Uterus (tissue), 4 donors: ENCODE measurements around the gene TMCO2. TPM values are rescaled to one million over a fixed set of nuclear protein-coding genes. Genes with fewer than 3 reads are reported as not detected.

Source experiments
- DNase-seq, 2 donors: peaks; one replicate each; pipeline ENCODE4 v3.0.0-alpha.2; 2019 to 2020
- H3K27ac ChIP-seq, 2 donors: fragments of 200-600 bp; sonication (generic); 1 replicate in 1 of 2; 2 replicates in 1 of 2; pipeline ENCODE4 v1.5.1; 2016 to 2018
- H3K27me3 ChIP-seq, 2 donors: fragments of 200-600 bp; sonication (generic); one replicate each; pipeline ENCODE4 v1.5.1; 2018 to 2019; ENCODE audit warnings: control low read depth in 1 of 2
- H3K36me3 ChIP-seq, 2 donors: fragments of 200-600 bp; sonication (generic); one replicate each; pipeline ENCODE4 v1.5.1; 2019; ENCODE audit warnings: control low read depth in 1 of 2
- H3K4me1 ChIP-seq, 2 donors: fragments of 200-600 bp; sonication (generic); one replicate each; pipeline ENCODE4 v1.5.1; 2018 to 2019; ENCODE audit warnings: control low read depth in 1 of 2
- H3K4me3 ChIP-seq, 2 donors: fragments of 200-600 bp; sonication (generic); 1 replicate in 1 of 2; 2 replicates in 1 of 2; pipeline ENCODE4 v1.5.1; 2018 to 2019; ENCODE audit warnings: mild to moderate bottlenecking in 1 of 2
- H3K9me3 ChIP-seq, 2 donors: fragments of 200-600 bp; sonication (generic); one replicate each; pipeline ENCODE4 v1.5.1; 2019; ENCODE audit warnings: control low read depth in 1 of 2
- CTCF ChIP-seq, 4 experiments: fragments of 200-600 bp in 2 of 4; fragments of 450-650 bp in 2 of 4; sonication (generic) in 2 of 4; IDR thresholded peaks; one replicate each; pipeline ENCODE4 v1.5.1; 2016 to 2019; ENCODE audit warnings: antibody characterized with exemption in 4 of 4, mild to moderate bottlenecking in 2 of 4, moderate library complexity in 1 of 4
- POLR2A ChIP-seq, 2 donors: fragments of 450-650 bp; IDR thresholded peaks; one replicate each; pipeline ENCODE4 v1.6.1; 2016; ENCODE audit warnings: antibody characterized with exemption in 2 of 2, mild to moderate bottlenecking in 1 of 2, moderate library complexity in 1 of 2
- intact Hi-C: fragments of 100-400 bp; cut with DNase I; formaldehyde crosslinking; loops from one replicate; pipeline ENCODE4 v1.15.1; 2023; ENCODE audit warnings: low total_unique reads
- total RNA-seq, 4 donors: library from RNA; depleted of rRNA in 3 of 4; stranded (reverse); fragments of >200 nt in 3 of 4; gene quantifications; one replicate each; pipeline versions ENCODE4 v1.1.0 to v1.2.4, GENCODE V29; 2014 to 2023
- donor health status: DM: yes; HTN: yes; CAD: no.

The TMCO2 gene
- total RNA-seq, 4 donors from 2014 or later = not detected

- no peak overlapping the region for H3K4me3 ChIP-seq
- DNase-seq = no peak
- H3K27ac ChIP-seq = no peak overlapping the region
- TF ChIP-seq CTCF (IDR thresholded peaks at IDR 0.05) = no peak
- no peak for TF ChIP-seq POLR2A (IDR thresholded peaks at IDR 0.05)
- H3K36me3 ChIP-seq = no peaks in the 10 kb centered on the region
- intact Hi-C loops = no loop called here
- H3K9me3 ChIP-seq = no peaks in the 10 kb centered on the region
- H3K27me3 ChIP-seq = no peaks in the 10 kb centered on the region
- no peaks in the 10 kb centered on the region for H3K4me1 ChIP-seq
These were observed 25.0 kb downstream of the TMCO2 start for GRCh38 chr1:40272653-40273213.

DNA sequence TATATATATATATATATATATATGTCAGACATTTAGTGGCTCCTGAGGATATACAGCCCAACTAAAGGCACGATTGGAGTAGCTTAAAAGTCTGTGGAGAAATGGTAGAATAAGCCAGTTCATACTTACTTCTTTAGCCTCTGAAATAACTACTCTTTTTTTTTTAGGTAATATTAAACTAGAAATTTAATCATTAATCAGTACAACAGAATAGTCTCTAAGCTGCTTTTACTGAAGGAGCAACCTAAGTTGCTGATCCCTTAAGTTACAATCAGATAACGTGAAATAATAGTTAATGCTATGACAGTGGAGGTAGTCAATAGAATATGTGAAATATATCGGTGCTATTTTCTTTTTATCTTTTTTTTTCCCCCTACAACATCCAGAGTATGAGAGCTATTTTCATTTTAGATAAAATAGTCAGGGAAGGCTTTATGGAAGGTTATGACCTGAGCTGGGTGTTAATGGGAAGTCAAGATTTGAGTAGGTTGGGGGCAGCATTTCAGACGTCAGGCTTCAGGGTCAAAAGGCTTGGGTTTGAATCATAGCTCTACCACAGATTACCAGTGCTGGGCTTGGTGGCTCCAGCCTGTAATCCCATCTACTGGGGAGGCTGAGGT, 25.9 kb downstream of the TMCO2 start:
- H3K27me3 ChIP-seq = no peaks in the 10 kb centered on the region
- H3K36me3 ChIP-seq = no peaks in the 10 kb centered on the region
- no peaks in the 10 kb centered on the region for H3K4me1 ChIP-seq
- TF ChIP-seq CTCF (IDR thresholded peaks at IDR 0.05) = no peak
- TF ChIP-seq POLR2A (IDR thresholded peaks at IDR 0.05) = no peak
- intact Hi-C loops = no loop called here
- no peak overlapping the region for H3K27ac ChIP-seq
- no peaks in the 10 kb centered on the region for H3K9me3 ChIP-seq
- H3K4me3 ChIP-seq = no peak overlapping the region
- DNase-seq = no peak

DNA sequence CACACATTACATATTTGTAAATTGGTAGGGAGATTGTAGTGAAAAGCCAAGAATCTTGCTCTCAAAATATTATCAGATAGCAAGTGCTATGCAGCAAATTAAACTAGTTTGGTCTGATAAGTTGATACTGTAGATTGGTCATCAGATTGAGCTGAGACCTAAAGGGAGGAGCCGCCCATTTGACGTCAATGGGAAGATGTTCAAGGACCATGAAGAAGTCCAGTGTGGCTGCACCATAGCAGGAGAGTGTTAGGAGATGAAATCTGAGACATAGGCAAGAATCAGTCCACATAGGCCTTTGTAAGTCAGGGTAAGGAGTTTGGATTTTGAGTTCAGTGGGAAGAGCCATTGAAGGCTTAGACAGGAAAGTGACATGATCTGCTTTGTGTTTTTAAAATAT, 26.6 kb downstream of the TMCO2 start:
- TF ChIP-seq POLR2A (IDR thresholded peaks at IDR 0.05) (no peak), CTCF (IDR thresholded peaks at IDR 0.05) (no peak)
- DNase-seq = no peak
- intact Hi-C loops = no loop called here
- H3K4me3 ChIP-seq = no peak overlapping the region
- no peaks in the 10 kb centered on the region for H3K27me3 ChIP-seq
- no peaks in the 10 kb centered on the region for H3K4me1 ChIP-seq
- H3K9me3 ChIP-seq = no peaks in the 10 kb centered on the region
- H3K36me3 ChIP-seq = no peaks in the 10 kb centered on the region
- H3K27ac ChIP-seq = no peak overlapping the region

GRCh38 chr1:40276122-40276521, 28.4 kb downstream of the TMCO2 start:
- intact Hi-C loops = no loop called here
- Histone ChIP-seq H3K27me3 (no peaks in the 10 kb centered on the region), H3K36me3 (no peaks in the 10 kb centered on the region), H3K9me3 (no peaks in the 10 kb centered on the region), H3K4me1 (no peaks in the 10 kb centered on the region), H3K27ac (no peak overlapping the region), H3K4me3 (no peak overlapping the region)
- TF ChIP-seq CTCF (IDR thresholded peaks at IDR 0.05) = no peak
- TF ChIP-seq POLR2A (IDR thresholded peaks at IDR 0.05) = no peak
- DNase-seq = no peak

- no peaks in the 10 kb centered on the region for H3K27me3 ChIP-seq
- no peak overlapping the region for H3K4me3 ChIP-seq
- TF ChIP-seq CTCF (IDR thresholded peaks at IDR 0.05) (no peak), POLR2A (IDR thresholded peaks at IDR 0.05) (no peak)
- no peaks in the 10 kb centered on the region for H3K4me1 ChIP-seq
- intact Hi-C loops = no loop called here
- no peaks in the 10 kb centered on the region for H3K9me3 ChIP-seq
- no peak for DNase-seq
- H3K36me3 ChIP-seq = no peaks in the 10 kb centered on the region
- H3K27ac ChIP-seq = no peak overlapping the region
These were observed 34.1 kb downstream of the TMCO2 start for GRCh38 chr1:40281853-40282252.
